Liver (tissue), 9 donors: ENCODE results near the gene FCN1. TPM values are rescaled to one million over a fixed set of nuclear protein-coding genes. Genes with fewer than 3 reads are reported as not detected.

Experiments used
- DNase-seq: peaks from one replicate; pipeline ENCODE4 v3.0.0-alpha.2; 2017; ENCODE audit warnings: low spot score
- H3K27ac ChIP-seq, 2 donors: one replicate each; pipeline ENCODE4 v1.7.0; 2013; ENCODE audit warnings: inconsistent platforms in 2 of 2, low read length in 2 of 2, control low read depth in 1 of 2, low read depth in 1 of 2, mild to moderate bottlenecking in 1 of 2
- H3K27me3 ChIP-seq, 4 donors: one replicate each; pipeline versions ENCODE4 v1.6.1 to v1.7.0; 2013; ENCODE audit warnings: low read length in 3 of 4, inconsistent platforms in 1 of 4, mild to moderate bottlenecking in 1 of 4, moderate library complexity in 1 of 4; ENCODE audit not compliant: control insufficient read depth in 4 of 4, insufficient read depth in 4 of 4
- H3K36me3 ChIP-seq, 4 donors: one replicate each; pipeline versions ENCODE4 v1.6.1 to v1.7.0; 2013; ENCODE audit warnings: low read length in 3 of 4, mild to moderate bottlenecking in 3 of 4, low read depth in 1 of 4, moderate library complexity in 1 of 4; ENCODE audit not compliant: control insufficient read depth in 4 of 4, insufficient read depth in 3 of 4
- H3K4me1 ChIP-seq, 4 donors: one replicate each; pipeline versions ENCODE4 v1.6.1 to v1.7.0; 2013; ENCODE audit warnings: low read length in 3 of 4, mild to moderate bottlenecking in 3 of 4, moderate library complexity in 1 of 4; ENCODE audit not compliant: control insufficient read depth in 4 of 4, insufficient read depth in 4 of 4
- H3K4me3 ChIP-seq, 3 donors: one replicate each; pipeline versions ENCODE4 v1.6.1 to v1.7.0; 2013; ENCODE audit warnings: low read length in 3 of 3, control low read depth in 1 of 3, low read depth in 1 of 3, mild to moderate bottlenecking in 1 of 3
- H3K9ac ChIP-seq, 2 donors: one replicate each; pipeline ENCODE4 v1.7.0; 2013; ENCODE audit warnings: low read length in 2 of 2, mild to moderate bottlenecking in 2 of 2, moderate library complexity in 2 of 2, control low read depth in 1 of 2, low read depth in 1 of 2
- H3K9me3 ChIP-seq, 4 donors: one replicate each; pipeline versions ENCODE4 v1.6.1 to v1.7.0; 2013; ENCODE audit warnings: low read length in 3 of 4; ENCODE audit not compliant: control insufficient read depth in 4 of 4
- ATF3 ChIP-seq: IDR thresholded peaks from 2 replicates; pipeline ENCODE4 v1.6.1; 2016; ENCODE audit warnings: antibody characterized with exemption
- EGR1 ChIP-seq, 2 donors: IDR thresholded peaks; 2 replicates each; pipeline ENCODE4 v1.6.1; 2016 to 2018; ENCODE audit warnings: antibody characterized with exemption in 2 of 2, low read depth in 2 of 2
- FOXA1 ChIP-seq: IDR thresholded peaks from 2 replicates; pipeline ENCODE4 v1.6.1; 2016; ENCODE audit warnings: antibody characterized with exemption
- FOXA2 ChIP-seq: IDR thresholded peaks from 2 replicates; pipeline ENCODE4 v1.6.1; 2016; ENCODE audit warnings: antibody characterized with exemption
- GABPA ChIP-seq, 2 donors: IDR thresholded peaks in 1 of 2; conservative IDR thresholded peaks in 1 of 2; 2 replicates each; pipeline ENCODE4 v1.6.1; 2016; ENCODE audit warnings: antibody characterized with exemption in 2 of 2, mild to moderate bottlenecking in 1 of 2, moderate library complexity in 1 of 2
- HNF4A ChIP-seq, 2 donors: conservative IDR thresholded peaks; 2 replicates each; pipeline ENCODE4 v1.6.1; 2016; ENCODE audit warnings: antibody characterized with exemption in 2 of 2, mild to moderate bottlenecking in 2 of 2
- HNF4G ChIP-seq: IDR thresholded peaks from 2 replicates; pipeline ENCODE4 v1.6.1; 2016; ENCODE audit warnings: antibody characterized with exemption
- JUND ChIP-seq, 2 donors: IDR thresholded peaks; 2 replicates each; pipeline ENCODE4 v1.6.1; 2016; ENCODE audit warnings: antibody characterized with exemption in 2 of 2
- MAX ChIP-seq: IDR thresholded peaks from 2 replicates; pipeline ENCODE4 v1.6.1; 2016; ENCODE audit warnings: antibody characterized with exemption
- NR2F2 ChIP-seq: IDR thresholded peaks from 2 replicates; pipeline ENCODE4 v1.6.1; 2016; ENCODE audit warnings: antibody characterized with exemption
- RAD21 ChIP-seq, 2 donors: IDR thresholded peaks; 2 replicates each; pipeline ENCODE4 v1.6.1; 2016; ENCODE audit warnings: antibody characterized with exemption in 2 of 2, mild to moderate bottlenecking in 2 of 2
- REST ChIP-seq: IDR thresholded peaks from 2 replicates; pipeline ENCODE4 v1.6.1; 2016; ENCODE audit warnings: antibody characterized with exemption, mild to moderate bottlenecking
- RXRA ChIP-seq, 2 donors: IDR thresholded peaks; 2 replicates each; pipeline ENCODE4 v1.6.1; 2017 to 2018; ENCODE audit warnings: antibody characterized with exemption in 2 of 2, mild to moderate bottlenecking in 1 of 2
- SP1 ChIP-seq: IDR thresholded peaks from 2 replicates; pipeline ENCODE4 v1.6.1; 2018; ENCODE audit warnings: antibody characterized with exemption, mild to moderate bottlenecking
- TAF1 ChIP-seq: conservative IDR thresholded peaks from 2 replicates; pipeline ENCODE4 v1.6.1; 2016; ENCODE audit warnings: antibody characterized with exemption, mild to moderate bottlenecking
- YY1 ChIP-seq: IDR thresholded peaks from 2 replicates; pipeline ENCODE4 v1.6.1; 2016; ENCODE audit warnings: antibody characterized with exemption, mild to moderate bottlenecking
- ZBTB33 ChIP-seq: IDR thresholded peaks from 2 replicates; pipeline ENCODE4 v1.6.1; 2016; ENCODE audit warnings: antibody characterized with exemption
- whole genome bisulfite sequencing: extraction: QIAGEN DNeasy Blood & Tissue Kit; methylation state at CpG from one replicate; pipeline ENCODE4 v1.1.7; 2013; 5-methylcytosine and 5-hydroxymethylcytosine counted together
- polyA plus RNA-seq, 2 donors: library from polyadenylated mRNA; stranded (reverse) in 1 of 2; unstranded in 1 of 2; fragments of 200-250 nt in 1 of 2; fragments of >200 nt in 1 of 2; fragmentation: Nextera tagmentation in 1 of 2; extraction: Ambion mirVana in 1 of 2; gene quantifications; one replicate each; pipeline versions ENCODE4 v1.2.1 to v1.2.3, GENCODE V29; 2013 to 2015
- total RNA-seq, 2 donors: library from RNA; depleted of rRNA; stranded (reverse); fragments of >200 nt; gene quantifications; one replicate each; pipeline ENCODE4 v1.2.3, GENCODE V29; 2014
- TF ChIP-seq, protein P1 (sequence below): fragments of 150-350 bp; IDR thresholded peaks from 2 replicates; pipeline ENCODE4 v1.5.1; 2017; ENCODE audit warnings: improper control_type of control experiment, low read depth, low read length; ENCODE audit not compliant: missing input control
- donor health status: healthy.
- donor health status: healthy.
- donor health status: healthy.
- donor health status: healthy.
- donor health status: healthy.

FCN1 gene
- total and polyA plus RNA-seq, 4 donors = 0.97 to 15.0 (median 5.4) TPM

DNA sequence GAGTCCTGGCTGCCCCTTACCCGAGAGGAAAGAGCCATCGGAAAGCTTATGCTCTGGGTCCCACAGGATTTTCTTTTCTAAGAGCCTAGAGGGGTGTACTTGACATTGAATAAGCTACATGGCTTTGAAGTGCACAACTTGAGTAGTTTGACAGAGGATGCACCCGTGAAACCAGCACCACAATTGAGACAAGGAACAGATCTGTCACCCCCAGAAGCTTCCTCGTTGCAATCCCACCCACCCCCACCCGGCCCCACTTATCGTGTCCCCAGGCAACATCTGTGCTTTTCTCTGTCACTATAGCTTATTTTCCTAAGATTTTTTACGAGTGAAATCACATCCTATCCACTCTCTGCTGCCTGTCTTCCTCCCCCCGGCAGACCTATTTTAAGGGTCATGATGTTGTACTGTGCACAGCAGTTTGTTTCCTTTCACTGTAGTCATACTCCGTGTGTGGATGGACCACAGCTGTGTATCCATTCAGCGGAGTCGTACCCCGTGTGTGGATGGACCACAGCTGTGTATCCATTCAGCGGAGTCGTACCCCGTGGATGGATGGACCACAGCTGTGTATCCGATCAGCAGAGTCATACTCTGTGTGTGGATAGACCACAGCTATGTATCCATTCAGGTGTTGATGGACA, 45.9 kb downstream of the FCN1 start:
- WGBS = 71% methylated on average over 16 of the region's 16 CpGs
- DNase-seq = no peak

More for the DNA sequence above, 45.9 kb downstream of the FCN1 start:
- Histone ChIP-seq H3K4me3 (no peak overlapping the region), H3K27me3 (peaks cover 0 to 2% (median 0%) of the 10 kb centered on the region in 4 donors), H3K9ac (no peak overlapping the region), H3K27ac (no peak overlapping the region), H3K4me1 (no peaks in the 10 kb centered on the region), H3K36me3 (no peaks in the 10 kb centered on the region), H3K9me3 (peaks cover 0 to 1% (median 0%) of the 10 kb centered on the region in 4 donors)
- TF ChIP-seq SP1 (no peak), EGR1 (IDR thresholded peaks at IDR 0.05; ENCODE audit: low read depth in 2 of 2) (no peak), MAX (no peak), YY1 (no peak), ATF3 (no peak), ZBTB33 (no peak), HNF4A (conservative IDR thresholded peaks at IDR 0.05) (no peak), RXRA (IDR thresholded peaks at IDR 0.05) (no peak), FOXA2 (no peak), TAF1 (no peak), FOXA1 (no peak), RAD21 (IDR thresholded peaks at IDR 0.05) (no peak), JUND (IDR thresholded peaks at IDR 0.05) (no peak), HNF4G (no peak), NR2F2 (no peak), GABPA (IDR thresholded peaks at IDR 0.05 in 1 of 2, conservative IDR thresholded peaks at IDR 0.05 in 1 of 2) (no peak), REST (no peak)
- TF ChIP-seq, protein P1, sequence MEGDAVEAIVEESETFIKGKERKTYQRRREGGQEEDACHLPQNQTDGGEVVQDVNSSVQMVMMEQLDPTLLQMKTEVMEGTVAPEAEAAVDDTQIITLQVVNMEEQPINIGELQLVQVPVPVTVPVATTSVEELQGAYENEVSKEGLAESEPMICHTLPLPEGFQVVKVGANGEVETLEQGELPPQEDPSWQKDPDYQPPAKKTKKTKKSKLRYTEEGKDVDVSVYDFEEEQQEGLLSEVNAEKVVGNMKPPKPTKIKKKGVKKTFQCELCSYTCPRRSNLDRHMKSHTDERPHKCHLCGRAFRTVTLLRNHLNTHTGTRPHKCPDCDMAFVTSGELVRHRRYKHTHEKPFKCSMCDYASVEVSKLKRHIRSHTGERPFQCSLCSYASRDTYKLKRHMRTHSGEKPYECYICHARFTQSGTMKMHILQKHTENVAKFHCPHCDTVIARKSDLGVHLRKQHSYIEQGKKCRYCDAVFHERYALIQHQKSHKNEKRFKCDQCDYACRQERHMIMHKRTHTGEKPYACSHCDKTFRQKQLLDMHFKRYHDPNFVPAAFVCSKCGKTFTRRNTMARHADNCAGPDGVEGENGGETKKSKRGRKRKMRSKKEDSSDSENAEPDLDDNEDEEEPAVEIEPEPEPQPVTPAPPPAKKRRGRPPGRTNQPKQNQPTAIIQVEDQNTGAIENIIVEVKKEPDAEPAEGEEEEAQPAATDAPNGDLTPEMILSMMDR = no peak
